DOHH2 (cell line): ENCODE measurements around the gene PPP6C.
"Not testable (repeated sequence)": the region's sequence is repeated elsewhere in the genome, so short reads cannot be mapped to it uniquely, and the experiment has no call there.

Experiments
- CTCF ChIP-seq: fragments of 200-600 bp; sonication (generic); IDR thresholded peaks from one replicate; pipeline ENCODE4 v1.5.1; 2014; ENCODE audit warnings: antibody characterized with exemption, mild to moderate bottlenecking, low read depth, low read length; ENCODE audit not compliant: poor library complexity, severe bottlenecking
- EZH2phosphoT487 ChIP-seq: fragments of 200-600 bp; sonication (generic); IDR thresholded peaks from 2 replicates; pipeline ENCODE4 v1.6.1; 2017; ENCODE audit warnings: borderline replicate concordance, mild to moderate bottlenecking, antibody characterized with exemption, low read length, moderate library complexity, mixed read lengths

GRCh38 chr9:125234099-125234498 is 44.5 kb upstream of the PPP6C start:
- not testable (repeated sequence) for TF ChIP-seq CTCF, EZH2phosphoT487
